Muscle of leg (tissue), 11 donors: ENCODE data around the gene MAP3K5. TPM values are rescaled to one million over a fixed set of nuclear protein-coding genes. Genes with fewer than 3 reads are reported as not detected.

ENCODE experiments used
- DNase-seq: peaks from one replicate; pipeline ENCODE4 v3.0.0; 2013
- H3K27ac ChIP-seq: one replicate; pipeline ENCODE4 v1.5.1; 2013; ENCODE audit warnings: mild to moderate bottlenecking, low read length, control low read depth
- H3K27me3 ChIP-seq: one replicate; pipeline ENCODE4 v1.6.1; 2013; ENCODE audit warnings: low read length; ENCODE audit not compliant: control insufficient read depth, insufficient read depth
- H3K36me3 ChIP-seq: one replicate; pipeline ENCODE4 v1.6.1; 2013; ENCODE audit warnings: low read length; ENCODE audit not compliant: control insufficient read depth, insufficient read depth
- H3K4me1 ChIP-seq: one replicate; pipeline ENCODE4 v1.6.1; 2013; ENCODE audit warnings: low read length; ENCODE audit not compliant: control insufficient read depth, insufficient read depth
- H3K4me3 ChIP-seq: one replicate; pipeline ENCODE4 v1.5.1; 2013; ENCODE audit warnings: low read length, control low read depth
- H3K9me3 ChIP-seq: replicated peaks from 2 replicates; pipeline ENCODE4 v1.6.1; 2013; ENCODE audit warnings: low read depth, low read length; ENCODE audit not compliant: control insufficient read depth
- WGBS: methylation state at CpG from one replicate; pipeline ENCODE4 v1.1.5; 2013; ENCODE audit warnings: missing lambda C conversion rate; ENCODE audit not compliant: insufficient coverage; 5-methylcytosine and 5-hydroxymethylcytosine counted together
- polyA plus RNA-seq, 8 donors: library from polyadenylated mRNA; unstranded; fragments of 120-200 nt; gene quantifications; one replicate each; pipeline versions ENCODE4 v1.2.1 to v1.2.3, GENCODE V29; 2013; ENCODE audit warnings: inconsistent platforms in 1 of 8, low replicate concordance in 1 of 8; ENCODE audit not compliant: insufficient read length in 8 of 8, insufficient read depth in 1 of 8
- total RNA-seq: library from RNA; stranded (reverse); fragments of 120-200 nt; gene quantifications from one replicate; pipeline ENCODE4 v1.2.4, GENCODE V29; 2013

Gene MAP3K5
- total and polyA plus RNA-seq, 9 donors = 1.6 to 3.3 (median 2.1) TPM

DNA sequence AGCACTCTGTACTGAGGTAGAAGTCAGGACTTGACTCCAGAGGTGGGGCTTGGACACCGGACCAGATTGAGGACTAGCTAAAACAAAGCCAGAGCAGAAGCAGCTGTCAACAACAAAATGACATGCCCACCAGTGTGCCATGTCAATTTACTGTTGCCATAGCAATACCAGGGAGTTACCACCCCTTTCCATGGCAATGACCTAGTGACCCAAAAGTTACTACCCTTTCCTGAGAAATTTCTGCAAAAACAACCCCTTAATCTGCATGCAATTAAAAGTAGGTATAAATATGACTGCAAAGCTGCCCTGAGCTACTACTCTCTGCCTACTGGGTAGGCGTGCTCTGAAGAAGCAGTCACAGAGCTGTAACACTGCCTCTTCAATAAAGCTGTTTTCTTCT is 21.0 kb downstream of the MAP3K5 start:
- DNase-seq = no peak
- H3K27ac ChIP-seq = no peak overlapping the region
- no peak overlapping the region for H3K4me3 ChIP-seq
- no peaks in the 10 kb centered on the region for H3K9me3 ChIP-seq
- no peaks in the 10 kb centered on the region for H3K27me3 ChIP-seq
- 75% methylated on average over 2 of the region's 2 CpGs for WGBS
- H3K4me1 ChIP-seq = no peaks in the 10 kb centered on the region
- no peaks in the 10 kb centered on the region for H3K36me3 ChIP-seq

DNA sequence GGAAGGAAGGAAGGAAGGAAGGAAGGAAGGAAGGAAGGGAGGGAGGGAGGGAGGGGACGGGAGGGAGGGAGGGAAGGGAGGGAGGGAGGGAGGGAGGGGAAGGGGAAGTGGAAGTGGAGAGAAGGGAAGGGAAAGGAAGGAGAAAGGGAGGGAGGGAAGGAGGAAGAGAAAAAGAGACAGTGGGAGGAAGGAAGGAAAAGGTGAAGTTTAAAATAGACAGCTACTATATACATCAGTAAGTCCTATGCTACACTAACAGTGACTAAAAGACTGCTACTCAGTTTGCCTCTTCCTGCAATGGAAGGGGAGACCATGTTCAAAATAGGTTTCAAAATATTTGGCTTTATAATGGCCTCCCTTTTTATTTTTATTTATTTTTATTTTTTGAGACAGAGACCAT is 22.5 kb downstream of the MAP3K5 start:
- no peaks in the 10 kb centered on the region for H3K9me3 ChIP-seq
- H3K36me3 ChIP-seq = no peaks in the 10 kb centered on the region
- no peak overlapping the region for H3K4me3 ChIP-seq
- H3K27ac ChIP-seq = no peak overlapping the region
- H3K4me1 ChIP-seq = no peaks in the 10 kb centered on the region
- WGBS = no CpG with 5 or more reads among the region's 1 CpG
- H3K27me3 ChIP-seq = no peaks in the 10 kb centered on the region
- DNase-seq = no peak

DNA sequence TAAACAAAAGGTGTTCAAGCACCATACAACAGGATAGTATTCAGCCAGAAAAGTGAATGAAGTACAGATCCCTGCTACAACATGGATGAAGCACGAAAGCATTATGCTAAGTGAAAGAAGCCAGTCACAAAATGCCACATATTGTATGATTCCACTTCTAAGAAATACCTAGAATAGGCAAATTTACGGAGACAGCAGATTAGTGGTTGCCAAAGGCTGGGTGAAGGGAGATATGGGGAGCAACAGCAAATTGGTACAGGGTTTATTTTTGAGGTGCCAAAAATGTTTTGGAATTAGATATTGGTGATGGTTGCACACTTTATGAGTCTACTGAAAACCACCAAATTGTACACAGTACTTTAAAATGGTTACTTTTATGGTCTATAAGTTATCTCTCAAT is 23.2 kb downstream of the MAP3K5 start:
- no peaks in the 10 kb centered on the region for H3K36me3 ChIP-seq
- H3K4me3 ChIP-seq = no peak overlapping the region
- no peaks in the 10 kb centered on the region for H3K9me3 ChIP-seq
- no CpG with 5 or more reads among the region's 2 CpGs for WGBS
- no peaks in the 10 kb centered on the region for H3K27me3 ChIP-seq
- no peak for DNase-seq
- no peaks in the 10 kb centered on the region for H3K4me1 ChIP-seq
- no peak overlapping the region for H3K27ac ChIP-seq

DNA sequence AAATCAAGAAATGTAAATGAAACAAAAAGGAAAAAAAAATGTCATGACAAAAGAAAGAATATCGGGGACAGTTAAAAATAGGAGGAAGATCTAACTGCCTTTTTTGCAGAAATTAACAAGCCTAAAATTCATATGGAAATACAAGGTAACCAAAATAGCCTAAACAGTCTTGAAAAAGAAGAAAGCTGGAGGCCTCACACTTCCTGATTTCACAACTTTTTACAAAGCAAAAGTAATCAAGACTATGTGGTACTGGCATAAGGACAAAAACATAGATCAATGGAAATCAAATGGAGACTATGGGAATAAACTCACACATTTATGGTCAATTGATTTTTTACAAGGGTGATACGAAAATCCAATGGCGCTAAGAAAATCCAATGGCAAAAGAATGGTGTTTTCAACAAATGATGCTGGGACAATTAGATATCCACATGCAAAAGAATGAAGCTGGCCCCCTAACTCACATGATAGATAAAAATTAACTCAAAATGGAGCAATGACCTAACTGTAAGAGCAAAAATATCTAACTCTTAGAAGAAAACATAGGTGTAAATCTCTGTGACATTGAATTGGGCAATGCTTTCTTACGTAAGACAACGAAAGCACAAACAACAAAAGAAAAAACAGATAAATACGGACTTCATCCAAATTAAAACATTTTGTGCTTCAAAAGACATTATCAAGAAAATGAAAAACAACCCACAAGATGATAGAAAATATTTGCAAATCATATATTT is 24.5 kb downstream of the MAP3K5 start:
- Histone ChIP-seq H3K27me3 (no peaks in the 10 kb centered on the region), H3K36me3 (no peaks in the 10 kb centered on the region), H3K9me3 (no peaks in the 10 kb centered on the region), H3K4me3 (no peak overlapping the region), H3K27ac (no peak overlapping the region), H3K4me1 (peaks cover 2% of the 10 kb centered on the region)
- no peak for DNase-seq
- no CpG with 5 or more reads among the region's 6 CpGs for WGBS

DNA sequence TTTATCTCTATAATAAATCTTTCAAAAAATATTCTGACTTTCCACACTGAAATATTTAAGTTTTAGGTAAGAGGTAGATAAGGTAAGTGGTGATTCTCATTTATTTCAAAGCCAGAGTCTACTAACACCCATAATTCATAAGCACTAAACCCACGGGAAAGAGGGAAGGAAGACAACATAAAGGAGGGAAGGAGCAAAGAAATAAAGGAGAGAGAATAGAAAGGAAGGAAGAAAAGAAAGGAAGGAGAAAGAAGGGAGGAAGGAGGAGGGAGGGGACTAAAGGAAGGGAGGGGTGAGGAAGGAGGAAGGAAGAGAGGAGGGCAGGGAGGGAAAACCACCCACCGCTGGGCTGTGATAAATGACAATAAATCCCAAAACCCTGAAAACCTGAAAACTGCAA is 25.2 kb downstream of the MAP3K5 start:
- no peaks in the 10 kb centered on the region for H3K27me3 ChIP-seq
- H3K9me3 ChIP-seq = no peaks in the 10 kb centered on the region
- no CpG with 5 or more reads among the region's 2 CpGs for WGBS
- DNase-seq = no peak
- H3K27ac ChIP-seq = no peak overlapping the region
- H3K4me3 ChIP-seq = no peak overlapping the region
- H3K4me1 ChIP-seq = peaks cover 7% of the 10 kb centered on the region
- no peaks in the 10 kb centered on the region for H3K36me3 ChIP-seq

DNA sequence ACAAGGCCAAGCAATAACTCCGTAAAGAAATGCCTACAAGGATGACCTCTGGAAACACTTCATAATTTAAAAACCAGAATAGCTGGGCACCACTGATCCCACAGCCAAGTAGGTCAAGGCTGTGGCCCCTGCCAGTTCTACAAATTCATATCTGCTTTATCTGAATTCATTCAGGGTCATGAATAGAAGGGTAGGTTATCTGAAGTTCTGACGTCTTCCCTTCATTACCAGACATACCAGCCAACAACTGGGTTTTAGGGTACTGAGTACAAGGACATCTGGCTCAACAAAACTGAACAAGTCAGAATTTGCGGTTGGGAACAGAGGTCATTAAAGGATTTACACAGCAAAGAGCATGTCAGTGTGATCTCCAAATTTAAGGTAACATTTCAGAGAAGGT is 26.0 kb downstream of the MAP3K5 start:
- no CpG with 5 or more reads among the region's 3 CpGs for WGBS
- no peaks in the 10 kb centered on the region for H3K36me3 ChIP-seq
- H3K27ac ChIP-seq = no peak overlapping the region
- no peak overlapping the region for H3K4me3 ChIP-seq
- no peak for DNase-seq
- no peaks in the 10 kb centered on the region for H3K27me3 ChIP-seq
- no peaks in the 10 kb centered on the region for H3K9me3 ChIP-seq
- H3K4me1 ChIP-seq = peaks cover 9% of the 10 kb centered on the region

DNA sequence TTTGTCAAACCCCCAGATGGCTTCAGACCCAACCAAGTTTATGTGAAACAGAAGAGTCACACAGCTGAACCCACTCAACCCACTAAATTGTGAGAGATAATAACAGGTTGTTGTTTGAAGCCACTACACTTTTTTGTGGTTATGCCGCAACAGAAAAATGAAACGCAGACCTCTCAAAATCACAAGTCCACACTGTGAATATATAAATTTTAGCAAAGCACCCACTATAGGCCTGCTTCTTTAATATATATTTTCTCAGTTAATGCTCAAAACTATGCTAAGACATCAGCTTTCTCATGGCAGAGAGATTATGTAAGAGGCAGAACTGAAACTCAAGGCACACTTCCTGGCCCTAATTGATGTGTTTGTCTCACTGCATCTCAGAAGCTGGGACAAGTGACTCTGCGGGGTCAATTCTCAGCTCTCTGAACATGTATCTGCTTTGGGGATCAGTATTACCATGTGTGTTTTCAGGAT is 27.7 kb downstream of the MAP3K5 start:
- no peaks in the 10 kb centered on the region for H3K9me3 ChIP-seq
- no peak overlapping the region for H3K4me3 ChIP-seq
- no peak overlapping the region for H3K27ac ChIP-seq
- H3K36me3 ChIP-seq = no peaks in the 10 kb centered on the region
- 100% methylated on average over 1 of the region's 3 CpGs for WGBS
- no peaks in the 10 kb centered on the region for H3K27me3 ChIP-seq
- peaks cover 12% of the 10 kb centered on the region for H3K4me1 ChIP-seq
- peak; percentile 36 for DNase-seq

DNA sequence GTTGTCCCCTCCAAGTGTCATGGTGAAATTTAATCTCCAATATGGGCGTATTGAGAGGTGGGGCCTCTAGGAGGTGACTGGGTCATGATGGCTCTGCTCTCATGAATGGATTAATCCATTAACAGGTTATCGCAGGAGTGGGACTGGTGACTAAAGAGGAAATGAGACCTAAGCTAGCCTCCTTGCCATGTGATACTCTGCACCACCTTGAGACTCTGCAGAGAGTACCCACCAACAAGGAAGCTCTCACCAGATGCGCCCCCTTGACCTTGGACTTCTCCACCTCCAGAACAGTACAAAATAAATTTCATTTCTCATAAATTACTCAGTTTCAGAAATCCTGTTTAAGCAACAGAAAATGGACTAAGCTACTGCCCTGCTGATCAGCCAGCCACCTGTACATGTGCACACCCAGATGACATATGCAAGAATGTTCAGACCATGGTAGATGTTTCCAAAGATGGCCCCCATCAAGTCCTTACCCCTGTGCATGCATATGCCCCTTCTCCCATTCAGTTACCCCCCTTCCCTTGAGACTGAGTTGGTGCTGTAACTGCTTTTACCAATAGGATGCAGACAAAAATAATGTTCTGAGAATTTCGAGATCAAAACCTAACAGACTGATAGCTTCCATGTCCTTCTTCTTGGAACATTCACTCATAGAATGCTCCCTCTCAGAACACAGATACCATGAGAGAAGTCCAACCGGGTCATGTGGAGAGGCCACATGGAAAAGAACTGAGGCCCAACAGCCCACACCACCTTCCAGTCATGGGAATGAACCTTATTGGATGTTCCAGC is 28.4 kb downstream of the MAP3K5 start:
- no peak for DNase-seq
- Histone ChIP-seq H3K4me1 (peaks cover 12% of the 10 kb centered on the region), H3K4me3 (no peak overlapping the region), H3K27me3 (no peaks in the 10 kb centered on the region), H3K27ac (no peak overlapping the region), H3K36me3 (no peaks in the 10 kb centered on the region), H3K9me3 (no peaks in the 10 kb centered on the region)
- 100% methylated on average over 3 of the region's 5 CpGs for WGBS

DNA sequence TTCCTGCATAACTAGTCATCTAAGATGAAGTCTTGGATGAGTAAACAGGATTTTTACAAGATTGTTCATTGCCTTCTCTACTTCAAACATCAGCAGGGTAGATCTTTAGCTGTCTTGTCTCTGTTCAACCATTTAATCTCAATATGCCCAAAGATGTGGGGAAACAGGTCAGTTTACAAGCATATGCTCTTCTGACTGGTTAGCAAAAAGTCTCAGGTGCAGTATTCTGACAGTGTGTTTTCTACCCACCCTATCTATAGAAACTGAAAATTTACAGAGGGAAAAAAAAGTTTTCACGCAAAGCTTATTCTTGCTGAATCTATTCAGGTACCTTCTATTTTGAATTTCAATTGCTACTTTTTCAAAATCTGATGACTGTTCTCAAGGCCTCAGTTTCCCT is 29.0 kb downstream of the MAP3K5 start:
- no peak for DNase-seq
- no peaks in the 10 kb centered on the region for H3K9me3 ChIP-seq
- H3K4me1 ChIP-seq = peaks cover 12% of the 10 kb centered on the region
- H3K36me3 ChIP-seq = no peaks in the 10 kb centered on the region
- no CpG with 5 or more reads among the region's 1 CpG for WGBS
- no peaks in the 10 kb centered on the region for H3K27me3 ChIP-seq
- no peak overlapping the region for H3K27ac ChIP-seq
- no peak overlapping the region for H3K4me3 ChIP-seq
